ENCODE measurements around the gene TMEM132C.

DNA sequence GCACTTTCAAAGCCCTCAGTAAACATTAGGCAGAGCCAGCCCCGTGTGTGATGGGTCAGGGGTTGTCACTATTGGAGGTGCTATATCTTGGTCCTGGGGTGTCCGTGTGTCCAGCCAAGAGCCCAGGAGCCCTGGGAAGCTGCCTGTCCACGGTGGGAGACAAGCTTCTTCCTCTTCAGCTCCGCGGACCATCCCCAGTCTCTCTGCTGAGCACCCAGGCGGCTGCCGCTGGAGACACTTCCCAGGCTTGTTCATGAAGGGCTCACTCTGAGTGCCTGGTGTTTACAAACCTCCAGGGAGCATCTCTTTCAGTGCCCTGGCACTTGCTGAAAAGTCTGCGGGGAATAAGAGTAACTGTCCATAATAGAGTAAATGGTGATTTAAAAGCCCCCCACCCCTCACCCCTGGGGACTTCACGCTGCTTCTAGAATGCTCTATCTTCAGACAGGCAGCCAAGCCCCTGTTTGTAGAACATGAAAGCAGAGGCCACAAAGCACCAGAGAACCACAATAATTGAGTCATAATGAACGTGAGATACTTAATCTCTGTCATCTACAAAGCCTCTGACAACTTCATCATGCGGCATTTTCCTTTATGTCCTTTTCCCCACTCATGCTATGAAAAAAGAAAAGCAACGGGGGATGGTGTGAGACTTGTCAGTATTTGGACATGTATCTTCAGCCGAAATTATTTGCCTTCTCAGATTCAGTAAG lies 178.6 kb downstream of the TMEM132C start:
- TF ChIP-seq CTCF (IDR thresholded peaks at IDR 0.05) (no peak), POLR2AphosphoS5 (IDR thresholded peaks at IDR 0.05) (no peak), POLR2A (IDR thresholded peaks at IDR 0.05) (no peak), EP300 (IDR thresholded peaks at IDR 0.05) (no peak)
